Glomerular visceral epithelial cell (primary cell): ENCODE data around the gene ERC2.

Experiments used
- DNase-seq: peaks from one replicate; pipeline ENCODE4 v3.0.0-alpha.2; 2016; ENCODE audit errors: extremely low spot score

ERC2 gene

DNA sequence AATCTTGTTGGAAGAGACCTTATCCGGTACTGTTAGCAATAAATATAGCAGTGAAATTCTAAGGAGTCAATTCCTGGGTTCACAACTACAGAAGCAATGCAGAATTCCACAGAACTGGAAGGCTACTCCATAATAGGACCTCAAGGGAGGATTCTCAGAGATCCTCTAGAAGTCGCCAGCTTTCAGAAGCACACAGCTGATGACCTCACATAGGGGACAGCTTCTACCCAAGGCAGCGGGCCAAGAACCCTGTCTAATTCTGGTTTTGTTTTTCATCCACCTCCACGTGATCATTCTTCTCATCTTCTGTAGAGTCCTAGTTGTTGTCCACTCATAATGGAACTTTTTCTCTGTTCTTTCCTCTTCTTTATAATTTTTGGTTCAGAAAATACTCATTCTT lies 99.4 kb downstream of the ERC2 start:
- no peak for DNase-seq

DNA sequence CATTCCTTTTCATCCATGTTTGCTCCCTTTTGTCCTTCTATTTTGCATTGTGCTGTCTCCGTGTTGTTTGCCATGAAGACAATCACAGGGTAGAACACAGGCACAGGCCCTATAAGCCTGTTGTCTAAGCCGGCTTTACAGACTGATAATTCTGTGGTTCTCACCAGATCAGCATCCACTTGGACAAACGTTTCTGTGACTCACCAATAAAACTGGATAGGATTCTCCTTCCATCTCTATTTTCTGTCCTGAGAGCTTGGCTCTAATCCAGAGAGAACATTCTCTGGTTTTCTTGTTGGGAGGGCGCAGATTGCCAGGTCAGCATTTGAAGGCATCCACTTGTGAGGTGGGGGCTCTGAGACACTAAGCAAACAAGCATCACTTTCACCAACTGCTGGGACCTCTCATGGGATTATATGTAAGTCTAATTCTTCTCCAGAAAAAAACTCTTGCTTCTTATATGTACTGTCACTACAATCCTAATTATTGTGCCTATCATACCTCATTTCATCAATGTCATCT lies 101.6 kb downstream of the ERC2 start:
- DNase-seq, result no peak

DNA sequence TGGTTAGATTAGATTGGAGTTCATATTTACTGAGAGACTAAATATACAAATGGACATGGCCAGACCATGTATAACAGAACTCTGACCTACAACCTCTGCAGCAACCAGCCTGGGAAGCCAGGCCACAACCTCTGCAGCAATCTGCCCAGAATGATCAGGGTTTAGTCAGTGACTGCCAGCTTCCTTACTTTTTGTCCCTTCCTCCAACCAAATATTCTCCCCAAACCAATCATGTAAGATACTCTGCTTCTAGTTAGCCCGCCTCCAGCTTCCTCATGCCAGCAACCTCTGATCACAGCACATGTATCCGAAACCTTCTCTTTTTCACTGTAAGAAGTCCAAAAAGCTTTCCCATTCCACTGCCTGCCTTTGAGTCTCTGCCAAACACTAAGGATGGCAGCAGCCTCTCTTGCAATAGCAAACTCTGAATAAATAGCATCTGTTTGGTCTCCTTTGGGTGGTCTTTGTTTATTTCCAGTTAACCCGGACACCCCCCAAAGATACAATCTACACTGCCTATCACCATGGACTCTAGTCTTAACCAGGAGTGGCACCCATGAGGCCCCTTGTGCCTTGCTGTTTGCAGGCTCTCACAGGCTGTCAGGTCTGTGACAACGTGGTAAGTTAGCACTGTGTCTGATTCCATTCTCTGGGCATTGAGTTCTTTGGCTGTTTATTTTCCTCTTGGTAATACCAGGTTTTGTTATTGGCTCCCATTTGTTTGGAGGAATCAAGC lies 102.2 kb downstream of the ERC2 start:
- DNase-seq, result no peak

DNA sequence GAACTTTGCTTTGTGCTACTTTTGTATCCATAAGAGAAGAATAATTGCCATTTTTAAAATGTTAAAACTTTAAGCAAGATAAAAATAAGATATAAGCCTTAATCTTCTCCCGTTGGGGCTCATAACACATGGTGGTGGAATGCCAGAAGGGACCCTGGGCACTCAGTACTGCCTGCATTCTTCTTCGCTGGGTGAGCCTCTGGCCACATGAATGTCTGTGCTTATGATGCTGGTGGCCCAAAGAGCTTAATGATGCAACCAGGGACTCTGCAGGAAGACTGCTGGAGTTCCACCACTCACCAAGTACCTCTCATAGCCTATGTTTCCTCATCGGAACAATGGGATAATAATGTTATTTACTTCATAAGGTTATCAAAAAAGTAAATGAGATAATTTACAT lies 103.6 kb downstream of the ERC2 start:
- no peak for DNase-seq

DNA sequence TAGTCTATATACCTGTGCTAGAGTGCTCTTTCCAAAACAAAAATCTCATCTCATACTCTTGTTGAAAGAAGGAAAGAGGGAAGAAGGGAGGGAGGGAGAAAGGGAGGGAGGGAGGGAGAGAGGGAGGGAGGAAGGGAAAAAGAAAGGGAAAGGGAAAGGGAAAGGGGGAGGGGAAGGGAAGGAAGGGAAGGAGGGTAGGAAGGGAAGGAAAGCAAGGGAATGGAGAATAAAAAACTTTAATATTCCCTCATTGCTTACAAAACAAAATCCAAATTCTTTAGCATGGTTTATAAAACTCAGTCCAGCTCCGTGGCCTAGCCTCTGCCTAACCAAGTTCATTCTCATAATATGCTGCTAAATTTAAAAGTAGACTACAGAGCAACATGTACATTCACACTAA lies 104.5 kb downstream of the ERC2 start:
- no peak for DNase-seq

DNA sequence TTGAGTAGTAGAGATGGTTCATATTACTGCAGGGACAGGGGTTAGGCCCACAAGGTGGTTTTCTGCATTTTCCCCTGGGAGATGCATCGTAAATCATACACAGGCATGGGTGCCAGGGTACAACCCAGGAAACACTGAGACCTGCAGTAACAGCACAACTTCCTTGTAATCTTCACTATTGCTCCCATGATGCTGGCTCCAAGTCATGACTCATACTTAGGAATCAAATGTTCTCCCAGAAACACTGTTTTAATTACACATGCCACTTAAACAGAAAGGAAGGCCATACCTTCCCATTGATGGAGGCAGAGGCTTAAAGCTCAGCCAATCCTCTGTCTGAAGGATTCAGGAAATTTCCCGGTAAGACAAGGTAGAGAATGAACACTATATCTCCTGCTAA lies 106.5 kb downstream of the ERC2 start:
- no peak for DNase-seq

DNA sequence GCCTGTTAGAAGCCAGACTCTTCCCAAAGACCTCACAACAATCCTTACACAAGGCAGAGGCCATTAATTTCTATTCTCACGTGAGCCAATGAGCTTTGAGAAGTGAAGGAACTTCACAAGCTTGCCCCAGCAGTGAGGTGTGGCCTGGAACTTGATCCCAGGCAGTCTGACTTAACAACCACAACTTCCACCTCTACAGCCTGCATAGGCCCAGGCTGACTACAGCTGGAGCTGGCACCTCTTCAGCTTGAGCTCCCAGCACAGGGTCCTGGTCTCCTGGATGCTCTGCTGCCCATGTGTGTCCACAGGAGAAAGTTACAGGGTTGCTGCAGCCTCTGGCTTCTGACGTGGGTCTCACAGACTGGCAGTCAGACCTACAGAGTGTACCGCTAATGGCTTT lies 111.0 kb downstream of the ERC2 start:
- DNase-seq, result peak; percentile 41

DNA sequence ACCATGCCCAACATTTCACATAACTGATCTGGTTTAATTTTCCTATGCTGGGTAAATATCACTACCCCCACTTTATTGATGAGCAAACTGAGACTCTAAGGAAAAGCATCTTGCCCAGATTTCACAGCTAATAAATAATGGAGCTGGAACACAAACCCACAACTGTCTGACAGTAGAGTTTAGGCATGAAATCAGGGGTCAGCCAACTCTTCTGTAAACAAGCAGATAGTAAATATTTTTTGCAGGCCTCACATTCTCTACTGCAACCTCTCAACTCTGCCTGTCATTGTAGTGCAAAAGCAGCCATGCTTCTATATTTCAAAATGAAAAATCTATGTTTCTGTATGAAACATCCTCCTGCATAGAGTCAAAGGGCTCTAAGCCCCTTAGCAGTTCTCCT lies 111.5 kb downstream of the ERC2 start:
- DNase-seq, result no peak

DNA sequence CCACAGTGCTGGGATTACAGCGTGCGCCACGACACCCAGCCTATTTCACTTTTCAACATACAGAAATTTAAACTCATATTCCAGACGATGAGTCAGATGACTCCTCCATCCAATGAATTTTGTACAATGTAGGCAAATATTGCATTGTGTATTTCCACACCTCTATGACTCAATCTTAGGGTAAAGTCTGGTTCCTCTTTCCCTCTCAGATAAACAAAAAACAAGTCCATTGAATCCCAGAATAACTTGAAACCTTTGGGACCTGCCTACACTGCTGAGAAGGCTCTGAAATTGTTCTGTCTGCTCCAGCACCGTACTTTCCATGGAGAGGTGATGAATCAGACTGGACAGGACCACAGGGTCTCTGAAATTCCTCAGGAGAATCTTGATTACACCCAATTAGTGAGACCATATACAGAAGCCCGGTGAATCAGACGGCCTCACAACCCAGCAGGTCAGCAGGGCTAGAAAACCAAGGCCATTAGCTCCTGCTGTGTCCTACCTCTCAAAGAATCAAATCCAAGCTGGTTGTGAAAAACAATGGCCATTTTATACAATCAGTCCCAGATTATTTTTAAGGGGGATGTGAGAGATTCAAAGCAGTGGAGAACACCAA lies 112.6 kb downstream of the ERC2 start:
- DNase-seq, result peak; percentile 1

DNA sequence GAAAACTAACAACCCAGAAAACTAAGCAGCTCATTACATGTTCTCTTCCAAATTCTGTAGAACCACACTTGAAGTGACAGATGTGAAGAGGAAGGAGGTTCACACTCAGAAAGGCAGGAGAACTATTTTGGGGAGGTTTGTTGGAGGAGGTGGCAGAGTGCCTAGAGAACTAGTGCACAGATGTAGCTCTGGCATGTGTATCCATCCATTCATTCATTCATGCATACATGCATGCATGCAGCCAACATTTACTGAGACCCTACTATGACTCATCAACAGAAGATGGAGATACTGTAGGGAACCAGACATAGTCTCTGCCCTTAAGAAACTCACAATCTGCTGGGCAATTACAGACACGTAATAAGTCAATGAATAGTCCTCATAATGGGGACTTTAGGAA lies 116.7 kb downstream of the ERC2 start:
- DNase-seq, result no peak

DNA sequence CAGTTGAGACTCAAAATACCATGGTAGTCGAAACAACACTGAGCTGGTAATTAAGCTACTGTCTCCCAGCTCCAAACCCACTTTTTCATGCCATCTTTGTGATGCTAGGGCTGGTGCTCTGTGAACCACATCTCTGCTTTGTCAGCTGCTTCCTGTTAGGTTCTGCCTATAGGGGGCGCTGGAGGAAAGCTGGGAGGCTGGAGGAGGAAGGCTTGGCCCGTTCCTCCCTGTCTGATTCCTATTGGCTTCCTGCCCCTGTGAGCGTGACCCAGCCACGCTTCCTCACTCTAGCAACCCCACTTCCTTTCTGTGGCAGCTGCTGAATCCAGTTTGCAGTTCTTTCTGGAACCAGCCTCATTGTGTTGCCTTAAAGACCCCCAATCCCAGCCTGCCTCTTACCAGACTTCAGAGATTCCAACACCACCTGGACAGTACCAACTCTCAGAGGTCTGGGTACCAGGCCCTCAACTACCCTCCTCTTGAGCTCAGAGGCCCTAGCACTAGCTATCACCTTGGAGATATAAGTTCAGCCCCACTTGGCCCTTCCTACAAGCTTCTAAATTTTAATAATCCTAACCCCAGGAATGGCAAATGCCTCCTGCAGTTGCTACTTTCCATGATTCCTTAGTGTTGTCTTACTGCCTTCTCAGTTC lies 120.9 kb downstream of the ERC2 start:
- DNase-seq, result no peak

DNA sequence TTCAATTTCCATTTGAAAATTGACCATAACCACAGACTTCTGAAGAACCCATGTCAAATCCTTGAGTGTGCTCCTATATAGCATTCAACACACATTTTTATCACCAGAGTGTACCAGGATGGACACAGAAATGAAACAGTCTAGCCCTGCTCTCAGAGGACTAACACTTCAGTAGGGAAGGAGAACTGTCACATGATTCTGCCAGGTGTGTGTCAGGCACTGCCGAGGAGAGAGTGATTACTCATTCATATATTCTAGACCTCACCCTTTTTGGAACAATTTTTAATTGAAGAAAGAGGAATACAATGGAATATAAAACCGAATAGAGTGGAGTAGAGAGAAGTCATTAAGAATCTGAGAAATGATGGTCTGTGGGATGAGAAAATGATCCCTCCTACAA lies 125.8 kb downstream of the ERC2 start:
- DNase-seq, result no peak

DNA sequence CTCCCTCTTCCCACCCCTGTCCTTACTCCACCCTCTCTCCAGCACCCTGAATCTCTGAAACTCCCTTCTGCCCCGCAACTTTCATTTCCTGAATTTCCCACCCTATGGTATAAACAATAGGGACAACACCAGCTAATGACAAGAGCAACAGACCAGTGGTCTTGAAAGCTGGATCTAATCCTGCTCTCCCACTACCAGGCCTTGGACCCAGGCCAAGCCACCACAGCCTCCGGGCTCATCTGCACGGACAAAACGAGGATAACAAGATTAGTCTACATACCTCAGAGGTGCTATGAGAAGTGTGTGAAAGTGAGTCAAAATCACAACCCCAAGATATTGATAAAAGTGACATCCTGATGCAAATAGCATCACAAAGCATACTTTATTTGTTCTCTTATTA lies 128.6 kb downstream of the ERC2 start:
- no peak for DNase-seq

DNA sequence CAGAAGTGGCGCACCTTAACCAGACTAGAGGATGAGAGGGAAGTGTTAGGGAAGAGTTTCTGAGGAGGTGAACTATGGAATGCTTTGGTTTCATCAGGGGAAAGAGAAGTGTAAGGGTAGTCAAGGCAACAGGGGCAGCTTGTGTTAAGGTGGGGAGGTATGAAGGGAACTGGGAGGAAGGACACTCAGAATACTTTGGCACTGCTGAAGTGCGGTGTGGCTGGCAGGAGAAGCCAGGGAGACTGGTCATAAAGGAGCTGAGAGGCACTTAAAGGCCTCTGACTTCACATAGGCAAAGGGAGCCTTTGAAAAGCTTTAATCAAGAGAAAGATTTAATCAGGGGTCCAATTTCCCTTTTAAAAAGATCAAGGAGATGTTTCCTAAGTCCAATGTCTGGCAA lies 129.0 kb downstream of the ERC2 start:
- no peak for DNase-seq

DNA sequence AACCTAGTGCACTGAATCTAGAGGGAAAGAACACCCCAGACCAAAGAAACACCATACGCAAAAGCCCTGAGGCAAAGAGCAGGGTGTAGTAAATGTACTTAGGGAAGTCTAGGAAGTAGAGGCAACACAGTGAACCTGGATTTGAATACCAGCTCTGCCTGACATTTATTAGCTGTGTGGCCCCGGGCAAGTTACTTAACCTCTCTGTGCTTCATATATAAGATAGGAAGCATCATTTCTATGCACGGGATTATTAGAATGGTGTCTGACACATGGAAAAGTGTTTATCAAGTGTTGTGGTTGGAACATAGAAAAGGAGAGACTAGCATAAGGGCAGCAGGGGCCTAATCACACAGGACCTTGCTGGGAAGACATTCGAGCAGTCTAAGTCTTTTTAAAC lies 132.2 kb downstream of the ERC2 start:
- no peak for DNase-seq

DNA sequence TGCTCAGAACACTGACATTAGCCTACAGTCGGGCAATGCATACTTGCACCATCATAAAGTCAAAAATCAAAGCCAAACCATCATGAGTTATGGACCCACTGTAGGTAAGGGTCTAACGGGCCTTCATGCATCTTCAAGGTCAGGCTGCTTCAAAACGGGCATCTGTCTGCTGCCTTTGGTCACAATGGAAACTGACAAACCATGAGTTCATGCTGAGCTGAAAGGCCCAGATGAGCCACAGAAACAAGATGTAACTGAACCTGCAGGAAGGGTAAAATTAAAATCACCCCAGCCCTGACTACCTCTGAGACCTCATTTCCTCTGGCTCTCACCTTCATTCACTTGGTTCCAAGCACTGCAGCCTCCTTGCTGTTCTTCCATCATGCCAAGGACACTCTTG lies 143.8 kb downstream of the ERC2 start:
- DNase-seq, result no peak

DNA sequence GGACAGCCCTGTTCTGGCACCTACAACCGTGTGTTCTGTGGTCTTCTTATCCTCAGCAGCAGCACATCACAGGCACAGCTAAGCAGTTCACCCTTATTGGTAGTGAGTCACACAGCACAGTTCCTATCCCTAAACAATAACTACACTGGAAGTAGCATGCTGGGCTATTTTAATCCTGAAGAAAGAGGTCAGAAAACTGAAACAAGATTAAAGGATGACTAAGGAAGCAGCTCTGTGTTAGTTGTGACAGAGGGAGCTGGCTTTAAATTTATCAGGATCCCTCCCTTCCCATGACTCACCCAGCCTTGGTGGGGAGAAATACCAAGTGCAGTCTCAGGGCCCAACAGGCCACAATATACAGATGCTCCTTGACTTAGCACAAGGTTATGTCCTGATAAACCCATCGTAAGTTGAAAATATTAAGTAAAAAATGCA lies 144.3 kb downstream of the ERC2 start:
- peak; percentile 25 for DNase-seq

DNA sequence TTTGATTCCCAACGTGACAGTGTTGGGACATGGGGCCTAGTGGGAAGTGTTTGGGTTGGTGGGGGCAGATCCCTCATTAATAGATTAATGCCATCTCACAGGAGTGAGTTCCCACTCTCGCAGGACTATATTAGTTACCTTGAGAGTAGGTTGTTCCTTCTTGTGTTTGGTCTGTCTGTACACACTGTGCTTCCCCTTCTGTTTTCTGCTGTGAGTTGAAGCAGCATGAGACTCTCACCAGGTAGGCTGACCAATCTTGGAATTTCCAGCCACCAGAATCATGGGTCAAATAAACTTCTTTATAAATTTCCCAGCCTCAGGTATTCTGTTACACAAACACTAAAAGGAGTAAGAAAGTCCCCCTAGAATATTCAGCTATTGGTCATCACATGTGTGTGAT lies 145.4 kb downstream of the ERC2 start:
- DNase-seq, result no peak

DNA sequence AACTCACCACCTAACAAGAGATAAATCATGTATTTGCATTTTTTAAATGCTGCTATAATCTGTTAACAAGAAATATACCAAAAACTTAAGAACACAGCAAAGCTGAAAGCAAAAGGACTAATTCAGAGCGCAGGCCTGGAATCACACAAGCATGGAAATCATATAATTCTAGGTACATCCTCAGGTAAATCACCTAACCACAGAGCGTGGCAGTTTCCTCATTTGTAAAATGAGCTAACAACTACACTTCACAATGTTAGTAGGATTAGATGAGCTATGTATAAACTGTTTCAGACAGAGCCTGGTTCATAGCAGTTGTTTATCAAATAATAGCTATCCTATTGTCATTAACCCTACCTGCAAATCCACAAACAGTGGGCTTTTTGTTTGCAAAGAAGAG lies 146.4 kb downstream of the ERC2 start:
- DNase-seq, result no peak

DNA sequence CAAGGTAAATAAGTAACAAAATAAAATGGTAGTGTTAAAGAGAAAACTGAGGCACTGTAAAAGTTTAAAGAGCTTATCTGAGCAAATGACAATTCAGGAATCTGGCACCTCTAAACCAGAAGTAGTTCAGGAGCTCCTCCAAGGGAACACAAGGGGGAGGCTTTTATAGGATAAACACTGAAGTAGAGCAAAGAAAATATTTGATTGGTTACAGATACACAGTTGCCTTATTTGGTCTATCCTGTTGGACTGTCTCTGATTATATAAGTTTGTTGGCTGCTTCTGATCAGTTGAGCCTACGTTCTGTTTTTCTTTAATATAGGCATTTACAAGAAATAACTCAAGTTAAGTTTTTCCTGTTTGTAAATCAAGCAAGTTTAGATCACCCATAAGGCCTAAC lies 146.9 kb downstream of the ERC2 start:
- no peak for DNase-seq

DNA sequence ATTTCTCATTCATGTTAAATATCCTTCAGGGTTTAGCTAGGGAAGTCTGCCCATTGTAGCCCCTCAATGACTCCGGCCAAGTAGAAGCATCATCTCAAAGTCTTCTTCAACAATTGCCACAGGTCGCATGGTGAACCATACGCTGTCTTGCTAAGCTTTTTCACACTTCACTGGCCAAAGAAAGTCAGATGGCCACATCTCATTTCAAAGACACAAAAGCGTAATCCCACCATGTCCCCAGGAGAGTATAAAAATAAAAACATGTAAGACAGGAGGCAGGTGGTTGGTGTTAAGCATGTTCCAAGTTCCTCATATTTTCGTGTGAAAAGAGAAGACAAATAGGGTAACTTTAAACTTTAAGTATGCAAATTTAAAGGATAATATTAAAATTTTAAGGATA lies 147.4 kb downstream of the ERC2 start:
- DNase-seq, result no peak

DNA sequence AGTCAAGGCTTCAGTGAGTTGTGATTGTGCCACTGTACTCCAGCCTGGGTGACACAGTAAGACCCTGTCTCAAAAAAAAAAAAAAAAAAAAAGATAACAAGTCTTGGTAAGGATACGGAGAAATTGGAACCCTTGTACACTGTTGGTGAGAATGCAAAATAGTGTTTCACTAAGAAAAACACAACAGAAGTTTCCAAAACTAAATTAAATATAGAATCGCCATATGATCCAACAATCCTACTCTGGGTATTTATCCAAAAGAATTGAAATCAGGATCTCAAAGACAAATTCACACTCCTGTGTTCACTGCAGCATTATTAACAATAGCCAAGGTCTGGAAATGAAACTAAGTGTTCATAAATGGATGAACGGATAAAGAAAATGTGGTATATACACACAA lies 149.4 kb downstream of the ERC2 start:
- DNase-seq, result no peak

DNA sequence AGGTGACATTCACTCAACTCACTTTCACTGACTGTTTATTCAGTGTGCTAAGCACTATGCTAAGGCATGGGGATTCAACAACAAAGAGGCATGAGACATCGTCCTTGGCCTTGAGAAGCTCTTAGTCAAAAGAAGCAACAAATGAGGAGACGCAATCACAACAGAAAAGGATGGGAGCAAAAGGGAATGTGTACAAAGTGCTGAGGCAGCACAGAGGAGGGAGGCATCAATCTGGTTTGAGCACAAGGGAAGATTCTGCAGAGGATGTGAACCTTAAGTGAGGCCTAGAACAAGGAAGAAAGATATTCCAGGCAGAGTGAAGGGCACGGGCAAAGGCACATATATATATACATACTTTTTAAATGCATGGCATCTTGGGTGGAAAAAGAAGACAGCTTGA lies 151.3 kb downstream of the ERC2 start:
- DNase-seq, result no peak
